HepG2 (cell line): ENCODE measurements around the gene C2orf92. TPM values are rescaled to one million over a fixed set of nuclear protein-coding genes. Genes with fewer than 3 reads are reported as not detected.

ENCODE experiments used
- CREB1 ChIP-seq, 2 experiments: fragments of 450-650 bp in 1 of 2; IDR thresholded peaks; 2 replicates each; pipeline ENCODE4 v1.6.1; 2016 to 2017; ENCODE audit warnings: control low read depth in 1 of 2, mild to moderate bottlenecking in 1 of 2, missing compliant biosample characterization in 1 of 2, missing genetic modification characterization in 1 of 2
- HMGXB3 ChIP-seq: sonication (generic); formaldehyde crosslinking; IDR thresholded peaks from 2 replicates; pipeline ENCODE4 v1.4.0; 2020; ENCODE audit warnings: missing genetic modification reagents, borderline replicate concordance
- NCOA5 ChIP-seq: sonication (generic); formaldehyde crosslinking; IDR thresholded peaks from 2 replicates; pipeline ENCODE4 v1.4.0; 2020; ENCODE audit warnings: missing genetic modification reagents
- NRL ChIP-seq: sonication (generic); formaldehyde crosslinking; IDR thresholded peaks from 2 replicates; pipeline ENCODE4 v1.5.0; 2020; ENCODE audit warnings: missing genetic modification reagents, mild to moderate bottlenecking, moderate library complexity, borderline replicate concordance
- RBM22 ChIP-seq: fragments of 200-400 bp; formaldehyde crosslinking; optimal IDR thresholded peaks from 2 replicates; pipeline ENCODE3; 2017; ENCODE audit warnings: mild to moderate bottlenecking, low read length, moderate library complexity
- RNF2 ChIP-seq: fragments of 450-650 bp; conservative IDR thresholded peaks from 2 replicates; pipeline ENCODE4 v1.6.1; 2016; ENCODE audit warnings: low read depth
- SRF ChIP-seq: IDR thresholded peaks from 2 replicates; pipeline ENCODE4 v1.6.1; 2011; ENCODE audit warnings: mild to moderate bottlenecking, low read depth, low read length, moderate library complexity
- THRA ChIP-seq: sonication (generic); formaldehyde crosslinking; IDR thresholded peaks from 2 replicates; pipeline ENCODE4 v1.4.0; 2020; ENCODE audit warnings: missing genetic modification reagents, borderline replicate concordance
- ZBTB39 ChIP-seq: sonication (generic); formaldehyde crosslinking; IDR thresholded peaks from 2 replicates; pipeline ENCODE4 v1.5.0; 2020; ENCODE audit warnings: missing genetic modification reagents
- ZHX2 ChIP-seq, 2 experiments: sonication (generic) in 1 of 2; formaldehyde crosslinking in 1 of 2; IDR thresholded peaks; 2 replicates each; pipeline versions ENCODE4 v1.6.1 to v1.9.0; 2014 to 2022; ENCODE audit warnings: antibody characterized with exemption in 1 of 2, borderline replicate concordance in 1 of 2, inconsistent platforms in 1 of 2, low read depth in 1 of 2, missing genetic modification reagents in 1 of 2
- ZMYM4 ChIP-seq: sonication (generic); formaldehyde crosslinking; IDR thresholded peaks from 2 replicates; pipeline ENCODE4 v1.8.1; 2023; ENCODE audit warnings: mild to moderate bottlenecking, missing genetic modification reagents
- ZNF414 ChIP-seq: sonication (generic); formaldehyde crosslinking; IDR thresholded peaks from 2 replicates; pipeline ENCODE4 v1.5.0; 2020; ENCODE audit warnings: missing genetic modification reagents
- ZNF547 ChIP-seq: sonication (generic); formaldehyde crosslinking; IDR thresholded peaks from 2 replicates; pipeline ENCODE4 v1.5.1; 2020; ENCODE audit warnings: mild to moderate bottlenecking, missing genetic modification reagents
- polyA plus RNA-seq, 8 experiments: library from polyadenylated mRNA; depleted of rRNA in 3 of 8; stranded (reverse) in 7 of 8; unstranded in 1 of 8; fragments of >200 nt; fragmentation: Illumina TruSeq in 4 of 8; extraction: Trizol in 4 of 8; gene quantifications; 2 replicates each; pipeline versions ENCODE4 v1.2.1 to v1.2.3, GENCODE V29; 2011 to 2016; ENCODE audit warnings: low read depth in 4 of 8, missing spikeins in 1 of 8, mixed read lengths in 1 of 8; ENCODE audit not compliant: insufficient read depth in 1 of 8
- total RNA-seq, 5 experiments: library from RNA; depleted of rRNA; stranded (reverse); fragments of >200 nt; fragmentation: Illumina TruSeq; extraction: Trizol; gene quantifications; 2 replicates each; pipeline ENCODE4 v1.2.3, GENCODE V29; 2016; ENCODE audit warnings: low read depth in 1 of 5

C2orf92 gene
- total and polyA plus RNA-seq, 2 of the 13 experiments (the other 11 are each of a cell fraction or from before 2014, with no cell fraction given): 4.9 to 5.0 TPM

- TF ChIP-seq ZMYM4 (CRISPR knock-in tag) (peak; percentile 78), RNF2 (0 out of 2 replicates have a peak, but pooled peaks have one; percentile 21), ZHX2 (IDR thresholded peaks at IDR 0.05; ENCODE audit: low read depth) (no peak), ZHX2 (CRISPR knock-in tag; IDR thresholded peaks at IDR 0.05; ENCODE audit: borderline replicate concordance) (no peak), RBM22 (no peak), ZNF414 (CRISPR knock-in tag) (0 out of 2 replicates have a peak, but pooled peaks have one; percentile 25), THRA (CRISPR knock-in tag) (peak; percentile 97; the same call in 1 of the 2 replicates), CREB1 (IDR thresholded peaks at IDR 0.05) (no peak), CREB1 (CRISPR knock-in tag; IDR thresholded peaks at IDR 0.05) (no peak), ZNF547 (CRISPR knock-in tag) (peak; percentile 69; the same call in 1 of the 2 replicates), ZBTB39 (CRISPR knock-in tag) (0 out of 2 replicates have a peak, but pooled peaks have one; percentile 49), NRL (CRISPR knock-in tag) (0 out of 2 replicates have a peak, but pooled peaks have one; percentile 24), NCOA5 (no peak), HMGXB3 (CRISPR knock-in tag) (no peak), SRF (no peak)
These were observed 71.2 kb downstream of the C2orf92 start (continued) for GRCh38 chr2:97740590-97741182.
